HepG2 (cell line): ENCODE results near the gene PCSK5. TPM values are rescaled to one million over a fixed set of nuclear protein-coding genes. Genes with fewer than 3 reads are reported as not detected.

Source experiments
- RARA ChIP-seq: IDR thresholded peaks from 2 replicates; pipeline ENCODE4 v1.6.1; 2016; ENCODE audit warnings: missing genetic modification reagents, missing compliant biosample characterization
- polyA plus RNA-seq, 8 experiments: library from polyadenylated mRNA; depleted of rRNA in 3 of 8; stranded (reverse) in 7 of 8; unstranded in 1 of 8; fragments of >200 nt; fragmentation: Illumina TruSeq in 4 of 8; extraction: Trizol in 4 of 8; gene quantifications; 2 replicates each; pipeline versions ENCODE4 v1.2.1 to v1.2.3, GENCODE V29; 2011 to 2016; ENCODE audit warnings: low read depth in 4 of 8, missing spikeins in 1 of 8, mixed read lengths in 1 of 8; ENCODE audit not compliant: insufficient read depth in 1 of 8
- total RNA-seq, 5 experiments: library from RNA; depleted of rRNA; stranded (reverse); fragments of >200 nt; fragmentation: Illumina TruSeq; extraction: Trizol; gene quantifications; 2 replicates each; pipeline ENCODE4 v1.2.3, GENCODE V29; 2016; ENCODE audit warnings: low read depth in 1 of 5

PCSK5 gene
- total and polyA plus RNA-seq, 2 of the 13 experiments (the other 11 are each of a cell fraction or from before 2014, with no cell fraction given): 0.55 to 0.66 TPM

DNA sequence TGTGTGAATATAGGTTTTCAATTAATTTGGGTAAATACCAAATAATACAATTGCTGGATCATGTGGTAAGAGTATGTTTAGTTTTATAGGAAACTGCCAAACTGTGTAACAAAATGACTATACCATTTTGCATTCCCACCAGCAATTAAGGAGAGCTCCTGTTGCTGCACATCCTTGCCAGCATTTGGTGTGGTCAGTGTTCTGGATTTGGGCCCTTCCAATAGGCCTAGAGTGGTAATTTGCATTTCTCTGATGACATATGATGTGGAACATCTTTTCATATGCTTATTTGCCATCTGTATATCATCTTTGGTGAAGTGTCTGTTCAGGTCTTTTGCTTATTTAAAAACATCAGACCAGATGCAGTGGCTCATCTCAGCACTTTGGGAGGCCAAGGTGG, 515.4 kb downstream of the PCSK5 start (continued):
- no peak for TF ChIP-seq RARA (CRISPR knock-in tag)
